Measurements from ENCODE around the gene C17orf75. TPM values are rescaled to one million over a fixed set of nuclear protein-coding genes. Genes with fewer than 3 reads are reported as not detected.

Gene C17orf75
- total RNA-seq, 1 experiment from 2014 or later = 22.5 TPM

DNA sequence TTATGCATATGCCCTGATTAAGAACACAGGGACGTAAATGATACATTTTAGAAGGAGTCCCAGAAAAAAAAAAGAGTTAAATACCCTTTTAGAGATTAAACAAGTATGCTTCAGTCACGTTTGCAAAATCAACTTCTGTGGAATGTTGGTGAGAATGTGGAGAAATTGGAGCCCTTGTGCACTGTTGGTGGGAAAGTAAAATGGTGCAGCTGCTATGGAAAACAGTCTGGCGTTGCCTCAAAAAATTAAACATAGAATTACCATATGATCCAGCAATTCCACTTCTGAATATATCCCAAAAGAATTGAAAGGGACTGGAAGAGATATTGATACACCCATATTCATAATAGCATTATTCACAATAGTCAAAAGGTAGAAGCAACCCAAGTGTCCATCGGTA is 49.9 kb downstream of the C17orf75 start:
- no peak for DNase-seq (ENCODE audit: low read depth, low spot score)

More for the DNA sequence above, 49.9 kb downstream of the C17orf75 start:
- Histone ChIP-seq H2AFZ (ENCODE audit: low read depth, low read length, poor library complexity, severe bottlenecking) (no peak overlapping the region), H3K36me3 (ENCODE audit: control insufficient read depth in 1 of 2, insufficient read depth in 2 of 2, low read length in 2 of 2) (no peaks in the 10 kb centered on the region), H3K4me2 (ENCODE audit: low read length) (no peak overlapping the region), H3K27me3 (ENCODE audit: insufficient read depth, low read length) (no peaks in the 10 kb centered on the region), H3K27ac (ENCODE audit: low read depth, low read length) (no peak overlapping the region), H3K4me3 (replicated peaks in 1 of 2; ENCODE audit: low read depth in 1 of 2, low read length in 2 of 2) (no peak overlapping the region), H3K9ac (ENCODE audit: low read length) (no peak overlapping the region), H3K79me2 (ENCODE audit: insufficient read depth, low read length) (no peaks in the 10 kb centered on the region), H3K9me3 (ENCODE audit: control insufficient read depth in 1 of 2, insufficient read depth in 1 of 2, low read depth in 1 of 2, low read length in 2 of 2) (no peaks in the 10 kb centered on the region), H3K4me1 (ENCODE audit: control insufficient read depth in 1 of 2, insufficient read depth in 2 of 2, low read length in 2 of 2) (no peaks in the 10 kb centered on the region), H4K20me1 (ENCODE audit: insufficient read depth) (no peaks in the 10 kb centered on the region), H3K9me2 (ENCODE audit: insufficient read depth) (no peaks in the 10 kb centered on the region)
- no peak for ATAC-seq
- BruUV-seq (replicated peaks) = no TSS peak
- TF ChIP-seq MAX (IDR thresholded peaks at IDR 0.05) (no peak), JUND (IDR thresholded peaks at IDR 0.05) (no peak), SRF (IDR thresholded peaks at IDR 0.05; ENCODE audit: low read depth) (no peak), ELF1 (IDR thresholded peaks at IDR 0.05; ENCODE audit: borderline replicate concordance, low read depth) (no peak), SP1 (IDR thresholded peaks at IDR 0.05; ENCODE audit: low read depth) (no peak), ZBTB33 (IDR thresholded peaks at IDR 0.05; ENCODE audit: extremely low read depth, insufficient replicate concordance, low read length) (no peak), EZH2 (IDR thresholded peaks at IDR 0.05) (no peak), EZH2phosphoT487 (IDR thresholded peaks at IDR 0.05; ENCODE audit: borderline replicate concordance) (no peak), TCF7L2 (IDR thresholded peaks at IDR 0.05; ENCODE audit: borderline replicate concordance, extremely low read depth, insufficient read depth, insufficient read length) (no peak), RAD21 (IDR thresholded peaks at IDR 0.05; ENCODE audit: low read depth) (no peak), POLR2AphosphoS5 (IDR thresholded peaks at IDR 0.05; ENCODE audit: low read depth, low read length) (no peak), CBX3 (IDR thresholded peaks at IDR 0.05; ENCODE audit: low read depth) (no peak), POLR2A (IDR thresholded peaks at IDR 0.05; ENCODE audit: borderline replicate concordance, extremely low read depth, insufficient read depth, insufficient read length) (no peak), ZNF274 (IDR thresholded peaks at IDR 0.05; ENCODE audit: low read depth, low read length) (no peak), CTCF (IDR thresholded peaks at IDR 0.05 in 2 of 3, conservative IDR thresholded peaks at IDR 0.05 in 1 of 3; ENCODE audit: borderline replicate concordance in 1 of 3, insufficient read depth in 1 of 3, low read depth in 2 of 3, low read length in 2 of 3) (no peak), ZFX (IDR thresholded peaks at IDR 0.05) (no peak), FOSL1 (IDR thresholded peaks at IDR 0.05; ENCODE audit: low read depth) (no peak)
- TF ChIP-seq, protein P1, sequence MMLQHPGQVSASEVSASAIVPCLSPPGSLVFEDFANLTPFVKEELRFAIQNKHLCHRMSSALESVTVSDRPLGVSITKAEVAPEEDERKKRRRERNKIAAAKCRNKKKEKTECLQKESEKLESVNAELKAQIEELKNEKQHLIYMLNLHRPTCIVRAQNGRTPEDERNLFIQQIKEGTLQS (IDR thresholded peaks at IDR 0.05) = no peak
- intact Hi-C loops (cut with micrococcal nuclease) = no loop called here
- POLR2A ChIA-PET = no interaction called here
- RAD21 ChIA-PET (ENCODE audit: low non-redundant PET in 1 of 2, low total read pairs in 2 of 2, uncharacterized antibody in 2 of 2, unreplicated experiment in 2 of 2) = no interaction called here
- CTCF ChIA-PET = no interaction called here

Measured in HCT116 (cell line).